HG03558 (cell line): ENCODE results near the gene TRIM27.
"Not testable (repeated sequence)": the region's sequence is repeated elsewhere in the genome, so short reads cannot be mapped to it uniquely, and the experiment has no call there.

Source experiments
- ATAC-seq: cut with Tn5 transposase; IDR thresholded peaks from one replicate; pipeline ENCODE4 v1.9.1; 2021; ENCODE audit warnings: moderate number of reproducible peaks; ENCODE audit not compliant: unreplicated experiment; ENCODE audit errors: extremely low read depth

The TRIM27 gene

GRCh38 chr6:28923318-28924102 lies at the start of gene TRIM27:
Gene TRIM27, minus strand, starts transcription at chr6:28923985. Its CDS starts 353 bp downstream, at chr6:28923632.
- ATAC-seq = peak; percentile 71

DNA sequence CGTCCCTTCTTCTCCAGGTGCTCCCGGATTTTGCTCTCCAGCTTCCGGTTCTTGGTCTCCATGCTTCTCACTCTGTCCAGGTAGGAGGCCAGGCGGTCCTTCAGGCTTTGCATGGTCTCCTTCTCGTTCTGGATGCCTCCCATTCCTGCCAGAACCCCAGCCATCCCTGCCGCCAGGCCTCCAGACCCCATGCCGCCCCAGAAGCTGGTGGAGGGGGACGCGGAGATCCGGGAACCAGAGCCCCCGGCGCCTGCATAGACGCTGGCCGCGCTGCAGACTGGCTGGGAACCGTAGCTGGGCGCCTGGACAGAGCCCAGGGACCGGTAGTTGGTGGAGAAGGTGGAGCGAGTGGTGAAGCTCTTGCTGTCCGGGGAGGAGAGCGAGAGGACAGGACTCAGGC lies 46.3 kb upstream of the TRIM27 start:
- ATAC-seq = not testable (repeated sequence)

GRCh38 chr6:28969129-28969528 lies 45.3 kb upstream of the TRIM27 start:
- no peak for ATAC-seq

DNA sequence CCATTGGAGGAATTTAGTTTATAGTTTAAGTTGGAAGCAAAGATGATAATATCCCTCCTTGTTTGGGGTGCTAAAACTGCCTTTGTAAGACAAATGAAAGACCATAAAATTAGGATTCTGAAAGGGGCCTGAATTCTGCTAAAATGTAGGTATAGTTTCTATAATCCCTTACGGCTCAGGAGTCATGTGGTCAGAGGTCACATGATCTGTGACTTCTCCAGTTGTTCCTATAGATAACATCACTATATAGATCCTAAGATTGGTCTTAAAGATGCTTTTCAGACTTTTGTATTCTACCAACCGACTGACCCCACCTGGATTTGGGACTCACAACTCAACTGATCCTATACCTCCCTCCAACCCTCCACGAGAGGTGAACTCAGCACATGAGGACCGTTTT lies 44.7 kb upstream of the TRIM27 start:
- ATAC-seq = no peak

- ATAC-seq = no peak
Observed at GRCh38 chr6:28965706-28966105, 41.9 kb upstream of the TRIM27 start.

DNA sequence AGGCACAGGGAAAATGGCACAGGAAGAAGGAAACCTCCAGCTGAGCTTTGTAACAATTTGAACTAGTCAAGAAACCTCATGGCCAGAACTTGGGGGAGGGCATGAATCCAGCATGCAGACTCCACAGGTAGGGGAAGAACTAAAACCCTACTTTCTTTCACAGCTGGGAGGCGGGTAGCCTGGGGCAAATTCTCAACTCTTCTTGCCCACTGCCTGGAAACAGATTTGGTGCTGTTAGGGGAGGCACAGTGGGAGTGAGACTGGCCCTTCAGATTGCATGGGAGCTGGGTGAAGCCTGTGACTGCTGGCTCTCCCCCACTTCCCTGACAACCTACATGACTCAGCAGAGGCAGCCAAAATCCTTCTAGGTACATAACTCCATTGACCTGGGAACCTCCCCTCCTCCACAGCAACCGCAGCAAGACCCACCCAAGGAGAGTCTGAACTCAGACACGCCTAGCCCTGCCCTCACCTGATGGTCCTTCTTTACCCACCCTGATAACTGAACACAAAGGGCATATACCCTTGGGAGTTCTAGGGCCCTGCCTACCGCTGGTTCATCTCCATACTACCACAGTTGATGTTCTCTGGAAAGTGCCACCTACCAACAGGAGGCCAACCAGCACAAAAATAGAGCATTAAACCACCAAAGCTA lies 37.2 kb upstream of the TRIM27 start:
- no peak for ATAC-seq

- ATAC-seq = not testable (repeated sequence)
Observed at GRCh38 chr6:28958561-28959243, 34.9 kb upstream of the TRIM27 start.

GRCh38 chr6:28957795-28958314 lies 34.1 kb upstream of the TRIM27 start:
- not testable (repeated sequence) for ATAC-seq

- ATAC-seq = no peak
Observed at GRCh38 chr6:28956331-28956730, 32.5 kb upstream of the TRIM27 start.

GRCh38 chr6:28953585-28954258 lies 29.9 kb upstream of the TRIM27 start:
- ATAC-seq = no peak

DNA sequence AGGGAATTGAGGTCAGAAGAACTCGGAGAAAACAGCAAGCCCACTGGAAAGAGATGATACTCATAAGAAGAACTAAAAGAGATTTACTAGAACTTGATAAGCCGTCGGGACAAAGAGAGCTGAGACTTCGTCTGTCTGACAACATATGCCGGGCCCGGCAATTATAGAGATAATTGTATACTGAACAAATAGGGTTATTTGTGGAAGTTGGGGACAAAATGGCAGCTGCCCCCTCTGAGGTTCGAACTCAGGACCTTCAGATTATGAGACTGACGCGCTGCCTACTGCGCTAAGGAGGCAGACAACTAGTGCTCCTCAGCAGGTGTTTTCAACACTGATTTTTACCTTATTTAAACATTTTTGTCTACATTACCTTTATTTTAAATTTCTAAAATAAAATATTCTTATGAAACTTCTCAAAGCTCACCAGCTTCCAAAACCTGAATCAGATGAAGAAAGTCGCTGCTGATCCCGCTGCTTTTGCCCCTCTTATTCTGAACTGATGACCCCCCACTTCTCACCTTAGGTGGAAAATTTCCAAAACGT lies 29.3 kb upstream of the TRIM27 start:
- no peak for ATAC-seq

DNA sequence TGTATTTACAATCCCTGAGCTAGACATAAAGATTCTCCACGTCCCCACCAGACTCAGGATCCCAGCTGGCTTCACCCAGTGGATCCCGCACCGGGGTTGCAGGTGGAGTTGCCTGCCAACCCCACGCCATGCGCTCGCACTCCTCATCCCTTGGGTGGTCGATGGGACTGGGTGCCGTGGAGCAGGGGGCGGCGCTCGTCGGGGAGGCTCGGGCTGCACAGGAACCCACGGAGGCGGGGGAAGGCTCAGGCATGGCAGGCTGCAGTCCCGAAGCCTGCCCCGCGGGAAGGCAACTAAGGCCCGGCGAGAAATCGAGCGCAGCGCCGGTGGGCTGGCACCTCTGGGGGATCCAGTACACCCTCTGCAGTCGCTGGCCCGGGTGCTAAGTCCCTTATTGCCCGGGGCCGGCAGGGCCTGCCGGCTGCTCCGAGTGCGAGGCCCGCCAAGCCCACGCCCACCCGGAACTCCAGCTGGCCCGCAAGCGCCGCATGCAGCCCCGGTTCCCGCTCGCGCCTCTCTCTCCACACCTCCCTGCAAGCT lies 25.9 kb upstream of the TRIM27 start:
- not testable (repeated sequence) for ATAC-seq

GRCh38 chr6:28948782-28949486 lies 25.1 kb upstream of the TRIM27 start:
- no peak for ATAC-seq

- no peak for ATAC-seq
Observed at GRCh38 chr6:28947831-28948270, 24.1 kb upstream of the TRIM27 start.

DNA sequence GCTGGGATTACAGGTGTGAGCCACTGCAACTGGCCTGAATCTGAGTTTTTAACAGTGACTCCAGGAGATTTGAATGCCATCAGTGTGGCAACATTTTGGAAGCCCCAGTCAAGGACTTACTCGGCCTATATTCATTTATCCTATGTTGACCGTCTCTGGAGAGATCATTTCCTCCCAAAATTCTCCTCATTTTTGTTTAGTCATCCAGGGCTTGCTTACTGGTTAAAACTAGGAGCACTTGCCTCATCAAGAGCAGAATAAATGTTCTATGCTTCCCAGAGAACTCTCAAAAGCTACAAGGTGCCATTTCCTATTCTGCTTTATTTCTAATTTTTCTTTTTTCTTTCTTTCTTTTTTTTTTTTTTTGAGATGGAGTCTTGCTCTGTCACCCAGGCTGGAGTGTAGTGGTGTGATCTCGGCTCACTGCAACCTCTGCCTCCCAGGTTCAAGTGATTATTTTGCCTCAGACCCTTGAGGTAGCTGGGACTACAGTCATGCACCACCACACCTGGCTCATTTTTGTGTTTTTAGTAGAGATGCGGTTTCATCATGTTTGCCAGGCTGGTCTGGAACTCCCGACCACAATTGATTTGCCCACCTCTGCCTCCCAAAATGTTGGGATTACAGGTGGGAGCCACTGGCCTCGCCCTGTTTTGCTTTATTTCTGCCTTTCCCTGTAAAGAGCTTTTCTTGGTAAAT lies 23.4 kb upstream of the TRIM27 start:
- ATAC-seq = no peak

GRCh38 chr6:28945349-28945748 lies 21.6 kb upstream of the TRIM27 start:
- no peak for ATAC-seq

- no peak for ATAC-seq
Observed at GRCh38 chr6:28944412-28944865, 20.7 kb upstream of the TRIM27 start.

GRCh38 chr6:28943557-28944411 lies 20.0 kb upstream of the TRIM27 start:
- no peak for ATAC-seq
